Chondrocyte (in vitro differentiated cells): ENCODE results near the gene DDX59. TPM values are rescaled to one million over a fixed set of nuclear protein-coding genes. Genes with fewer than 3 reads are reported as not detected.

Experiments used
- DNase-seq: peaks from one replicate; pipeline ENCODE4 v3.0.0; 2021; ENCODE audit warnings: mixed read lengths, low spot score
- H3K27ac Mint-ChIP-seq: one replicate; pipeline ENCODE4 v1.8.0; 2021; ENCODE audit warnings: mild to moderate bottlenecking, moderate library complexity, mixed read lengths; ENCODE audit not compliant: unreplicated experiment
- H3K27me3 Mint-ChIP-seq: 2 replicates; pipeline ENCODE4 v1.8.0; 2021; ENCODE audit warnings: low read depth, mixed read lengths
- H3K36me3 Mint-ChIP-seq: 2 replicates; pipeline ENCODE4 v1.8.0; 2021; ENCODE audit warnings: low read depth, mixed read lengths
- H3K4me1 Mint-ChIP-seq: 2 replicates; pipeline ENCODE4 v1.8.0; 2021; ENCODE audit warnings: low read depth, mild to moderate bottlenecking, mixed read lengths
- H3K4me3 Mint-ChIP-seq: one replicate; pipeline ENCODE4 v1.8.0; 2021; ENCODE audit warnings: mild to moderate bottlenecking, moderate library complexity, mixed read lengths; ENCODE audit not compliant: unreplicated experiment
- H3K9me3 Mint-ChIP-seq: 2 replicates; pipeline ENCODE4 v1.8.0; 2021; ENCODE audit warnings: low read depth, mixed read lengths
- CTCF ChIP-seq: fragments of 200-600 bp; sonication (generic); IDR thresholded peaks from 2 replicates; pipeline ENCODE4 v1.5.0; 2021; ENCODE audit warnings: antibody characterized with exemption, mild to moderate bottlenecking, moderate library complexity
- long read RNA-seq: library from polyadenylated mRNA; stranded (forward); transcript quantifications from one replicate; pipeline ENCODE4 v2.0.0, GENCODE V29; 2021
- total RNA-seq: library from RNA; stranded (reverse); gene quantifications from 3 replicates; pipeline ENCODE4 v1.2.1, GENCODE V29; 2021

The DDX59 gene
- total RNA-seq, result 13.3 to 15.9 TPM (median 13.7 TPM) in 3 replicates
- long read RNA-seq, transcript DDX59-201 (8 exons, 2,289 nt), result major isoform, 14 of 21 reads
- long read RNA-seq, partial matches to known transcripts, result 1 of 21 reads
- long read RNA-seq, other reads (novel, unspliced or antisense), result 6 of 21 reads

GRCh38 chr1:200669314-200670241 lies at the start of gene DDX59:
Gene DDX59 (minus strand): TSS chr1:200669907. CDS start chr1:200666740, 3,167 bp downstream.
- peak; percentile 24 for TF ChIP-seq CTCF
- peak within 1 kb of the TSS; percentile 100 for H3K27ac Mint-ChIP-seq
- peak within 1 kb of the TSS; percentile 97 for H3K4me3 Mint-ChIP-seq
- peak; percentile 99 for DNase-seq
- no peaks in the 10 kb centered on the region for H3K36me3 Mint-ChIP-seq
- H3K9me3 Mint-ChIP-seq, result no peaks in the 10 kb centered on the region
- no peaks in the 10 kb centered on the region for H3K27me3 Mint-ChIP-seq
- H3K4me1 Mint-ChIP-seq, result peaks cover 52% of the 10 kb centered on the region

GRCh38 chr1:200714504-200715187 lies 44.9 kb upstream of the DDX59 start:
- TF ChIP-seq CTCF, result no peak
- Mint-ChIP-seq H3K4me1 (no peaks in the 10 kb centered on the region), H3K27ac (no peak overlapping the region), H3K9me3 (peaks cover 5% of the 10 kb centered on the region), H3K36me3 (peaks cover 3% of the 10 kb centered on the region), H3K4me3 (no peak overlapping the region), H3K27me3 (peaks cover 4% of the 10 kb centered on the region)
- no peak for DNase-seq

- no peaks in the 10 kb centered on the region for H3K4me1 Mint-ChIP-seq
- no peak overlapping the region for H3K4me3 Mint-ChIP-seq
- peaks cover 5% of the 10 kb centered on the region for H3K9me3 Mint-ChIP-seq
- no peak for DNase-seq
- no peak for TF ChIP-seq CTCF
- peaks cover 2% of the 10 kb centered on the region for H3K36me3 Mint-ChIP-seq
- H3K27me3 Mint-ChIP-seq, result no peaks in the 10 kb centered on the region
- no peak overlapping the region for H3K27ac Mint-ChIP-seq
Measured at GRCh38 chr1:200710166-200710565, 40.5 kb upstream of the DDX59 start.

- Mint-ChIP-seq H3K27me3 (no peaks in the 10 kb centered on the region), H3K4me1 (no peaks in the 10 kb centered on the region)
- no peak for DNase-seq
Measured at GRCh38 chr1:200708769-200709168, 39.1 kb upstream of the DDX59 start.

More at GRCh38 chr1:200708769-200709168, 39.1 kb upstream of the DDX59 start:
- H3K9me3 Mint-ChIP-seq, result peaks cover 2% of the 10 kb centered on the region
- H3K36me3 Mint-ChIP-seq, result no peaks in the 10 kb centered on the region
- no peak for TF ChIP-seq CTCF
- H3K27ac Mint-ChIP-seq, result no peak overlapping the region
- no peak overlapping the region for H3K4me3 Mint-ChIP-seq
